Stomach (tissue), 9 donors: ENCODE data around the gene CD300E. TPM values are rescaled to one million over a fixed set of nuclear protein-coding genes. Genes with fewer than 3 reads are reported as not detected.

Source experiments
- DNase-seq, 2 donors: peaks; one replicate each; pipeline versions ENCODE4 v3.0.0 to v3.0.0-alpha.2; 2013 to 2019
- H3K27ac ChIP-seq, 5 donors: fragments of 200-600 bp in 4 of 5; sonication (generic) in 4 of 5; one replicate each; pipeline ENCODE4 v1.5.1; 2013 to 2019; ENCODE audit warnings: mild to moderate bottlenecking in 1 of 5, moderate library complexity in 1 of 5
- H3K27me3 ChIP-seq, 3 donors: fragments of 200-600 bp; sonication (generic); one replicate each; pipeline ENCODE4 v1.5.1; 2017 to 2019; ENCODE audit warnings: mixed run types in 1 of 3
- H3K36me3 ChIP-seq, 4 donors: fragments of 200-600 bp; sonication (generic); 1 replicate in 3 of 4; 2 replicates in 1 of 4; pipeline ENCODE4 v1.5.1; 2016 to 2019
- H3K4me1 ChIP-seq, 4 donors: fragments of 200-600 bp; sonication (generic); one replicate each; pipeline ENCODE4 v1.5.1; 2016 to 2019
- H3K4me3 ChIP-seq, 4 donors: fragments of 200-600 bp; sonication (generic) in 3 of 4; one replicate each; pipeline ENCODE4 v1.5.1; 2016 to 2019; ENCODE audit warnings: mild to moderate bottlenecking in 1 of 4
- H3K9me3 ChIP-seq, 4 donors: fragments of 200-600 bp; sonication (generic); one replicate each; pipeline ENCODE4 v1.5.1; 2016 to 2019
- EP300 ChIP-seq: sonication (generic); formaldehyde crosslinking; IDR thresholded peaks from one replicate; pipeline ENCODE4 v1.6.1; 2017; ENCODE audit warnings: antibody characterized with exemption
- POLR2A ChIP-seq, 4 donors: fragments of 450-650 bp; IDR thresholded peaks; one replicate each; pipeline ENCODE4 v1.6.1; 2016; ENCODE audit warnings: antibody characterized with exemption in 4 of 4, control low read depth in 2 of 4, mild to moderate bottlenecking in 1 of 4, moderate library complexity in 1 of 4
- POLR2AphosphoS5 ChIP-seq, 3 donors: sonication (generic); formaldehyde crosslinking; IDR thresholded peaks; one replicate each; pipeline ENCODE4 v1.6.1; 2016; ENCODE audit warnings: antibody characterized with exemption in 3 of 3
- WGBS, 5 donors: extraction: QIAGEN DNeasy Blood & Tissue Kit in 3 of 5; methylation state at CpG; one replicate each; pipeline versions ENCODE4 v1.1.5 to v1.1.7; 2013 to 2018; 5-methylcytosine and 5-hydroxymethylcytosine counted together
- intact Hi-C: fragments of 100-400 bp; cut with DNase I; formaldehyde crosslinking; loops from one replicate; pipeline ENCODE4 v1.15.1; 2023; ENCODE audit warnings: low total_unique reads
- polyA plus RNA-seq, 3 donors: library from polyadenylated mRNA; stranded (reverse); fragments of 200-250 nt; gene quantifications; one replicate each; pipeline ENCODE4 v1.2.3, GENCODE V29; 2013
- total RNA-seq, 5 donors: library from RNA; depleted of rRNA; stranded (reverse); fragments of >200 nt; gene quantifications; one replicate each; pipeline versions ENCODE4 v1.1.0 to v1.2.3, GENCODE V29; 2014 to 2016
- TF ChIP-seq, protein P1 (sequence below), 7 experiments: fragments of 450-650 bp in 4 of 7; fragments of 200-600 bp in 3 of 7; sonication (generic) in 3 of 7; IDR thresholded peaks; one replicate each; pipeline ENCODE4 v1.5.1; 2016 to 2019; ENCODE audit warnings: antibody characterized with exemption in 7 of 7, control low read depth in 2 of 7, mild to moderate bottlenecking in 1 of 7
- donor health status: healthy with polysubstance abuse.
- donor health status: Bipolar disorder and iron deficiency.
- donor health status: healthy.

The CD300E gene
- total and polyA plus RNA-seq, 8 donors: 0.15 to 7.6 (median 0.37) TPM; not detected in 3

DNA sequence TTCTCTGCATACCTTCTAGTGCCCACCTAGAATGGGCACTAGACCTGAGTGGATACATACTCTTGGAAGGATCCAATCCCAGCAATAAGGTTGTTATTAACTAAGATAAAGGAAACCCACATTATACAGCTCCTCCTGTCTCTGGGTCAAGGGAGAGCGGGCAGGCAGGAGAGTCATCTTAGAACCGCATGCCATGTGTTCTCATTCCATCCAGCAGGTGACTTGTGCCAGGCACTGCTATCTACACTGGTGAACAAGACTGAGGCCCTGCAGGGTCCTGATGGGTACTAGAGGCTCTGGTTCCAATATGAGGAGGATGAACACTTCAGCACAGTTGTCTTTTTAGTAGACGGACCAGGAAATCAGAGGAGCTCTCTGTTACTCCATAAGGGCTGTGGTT is 50.4 kb downstream of the CD300E start:
- intact Hi-C loops: no loop called here
- 76 to 87% (median 78%) methylated on average over 3 of the region's 3 CpGs for WGBS, 5 donors
- H3K4me1 ChIP-seq: peaks cover 0 to 17% (median 0%) of the 10 kb centered on the region in 4 donors
- no peaks in the 10 kb centered on the region for H3K36me3 ChIP-seq
- H3K4me3 ChIP-seq: no peak overlapping the region
- H3K9me3 ChIP-seq: peaks cover 0 to 6% (median 0%) of the 10 kb centered on the region in 4 donors
- DNase-seq: no peak
- no peak for TF ChIP-seq POLR2AphosphoS5 (IDR thresholded peaks at IDR 0.05)
- TF ChIP-seq, protein P1, sequence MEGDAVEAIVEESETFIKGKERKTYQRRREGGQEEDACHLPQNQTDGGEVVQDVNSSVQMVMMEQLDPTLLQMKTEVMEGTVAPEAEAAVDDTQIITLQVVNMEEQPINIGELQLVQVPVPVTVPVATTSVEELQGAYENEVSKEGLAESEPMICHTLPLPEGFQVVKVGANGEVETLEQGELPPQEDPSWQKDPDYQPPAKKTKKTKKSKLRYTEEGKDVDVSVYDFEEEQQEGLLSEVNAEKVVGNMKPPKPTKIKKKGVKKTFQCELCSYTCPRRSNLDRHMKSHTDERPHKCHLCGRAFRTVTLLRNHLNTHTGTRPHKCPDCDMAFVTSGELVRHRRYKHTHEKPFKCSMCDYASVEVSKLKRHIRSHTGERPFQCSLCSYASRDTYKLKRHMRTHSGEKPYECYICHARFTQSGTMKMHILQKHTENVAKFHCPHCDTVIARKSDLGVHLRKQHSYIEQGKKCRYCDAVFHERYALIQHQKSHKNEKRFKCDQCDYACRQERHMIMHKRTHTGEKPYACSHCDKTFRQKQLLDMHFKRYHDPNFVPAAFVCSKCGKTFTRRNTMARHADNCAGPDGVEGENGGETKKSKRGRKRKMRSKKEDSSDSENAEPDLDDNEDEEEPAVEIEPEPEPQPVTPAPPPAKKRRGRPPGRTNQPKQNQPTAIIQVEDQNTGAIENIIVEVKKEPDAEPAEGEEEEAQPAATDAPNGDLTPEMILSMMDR (IDR thresholded peaks at IDR 0.05): no peak
- TF ChIP-seq EP300: no peak
- no peak for TF ChIP-seq POLR2A (IDR thresholded peaks at IDR 0.05)
- no peak overlapping the region for H3K27ac ChIP-seq
- H3K27me3 ChIP-seq: peaks cover 0 to 6% (median 0%) of the 10 kb centered on the region in 3 donors

DNA sequence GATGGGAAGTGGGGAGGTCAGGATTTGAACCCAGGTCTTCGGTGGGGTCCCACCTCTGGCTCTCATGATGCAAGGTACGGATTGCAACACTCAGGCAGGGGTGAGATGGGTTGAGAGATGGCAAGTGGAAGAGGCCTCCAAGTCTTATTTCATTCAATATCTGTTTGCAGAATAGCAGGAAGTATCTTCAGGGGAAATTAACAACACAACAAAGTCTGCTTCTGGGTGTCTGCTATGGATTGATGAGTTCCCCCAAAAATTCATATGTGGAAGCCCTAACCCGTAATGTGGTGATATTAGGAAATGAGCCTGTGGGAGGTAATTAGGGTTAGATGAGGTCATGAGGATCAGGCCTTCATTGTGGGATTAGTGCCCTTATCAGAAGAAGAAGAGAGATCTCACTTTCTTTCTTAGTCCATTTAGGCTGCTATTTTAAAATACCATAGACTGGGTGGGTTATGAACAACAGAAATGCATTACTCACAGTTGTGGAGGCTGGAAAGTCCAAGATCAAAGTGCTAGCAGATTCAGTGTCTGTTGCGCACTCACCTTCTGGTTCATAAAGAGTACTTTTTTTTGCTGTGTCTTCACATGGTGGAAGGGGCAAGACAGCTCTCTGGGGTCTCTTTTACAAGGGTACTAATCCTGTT is 51.8 kb downstream of the CD300E start:
- TF ChIP-seq, protein P1 (IDR thresholded peaks at IDR 0.05): no peak
- TF ChIP-seq EP300 (no peak), POLR2A (IDR thresholded peaks at IDR 0.05) (no peak), POLR2AphosphoS5 (IDR thresholded peaks at IDR 0.05) (no peak)
- DNase-seq: no peak
- intact Hi-C loops: no loop called here
- Histone ChIP-seq H3K36me3 (no peaks in the 10 kb centered on the region), H3K27ac (no peak overlapping the region), H3K4me3 (no peak overlapping the region), H3K4me1 (peaks cover 0 to 17% (median 0%) of the 10 kb centered on the region in 4 donors), H3K27me3 (peaks cover 0 to 6% (median 0%) of the 10 kb centered on the region in 3 donors), H3K9me3 (peaks cover 0 to 6% (median 0%) of the 10 kb centered on the region in 4 donors)
- 67 to 82% (median 75%) methylated on average over 4 of the region's 4 CpGs for WGBS, 5 donors

DNA sequence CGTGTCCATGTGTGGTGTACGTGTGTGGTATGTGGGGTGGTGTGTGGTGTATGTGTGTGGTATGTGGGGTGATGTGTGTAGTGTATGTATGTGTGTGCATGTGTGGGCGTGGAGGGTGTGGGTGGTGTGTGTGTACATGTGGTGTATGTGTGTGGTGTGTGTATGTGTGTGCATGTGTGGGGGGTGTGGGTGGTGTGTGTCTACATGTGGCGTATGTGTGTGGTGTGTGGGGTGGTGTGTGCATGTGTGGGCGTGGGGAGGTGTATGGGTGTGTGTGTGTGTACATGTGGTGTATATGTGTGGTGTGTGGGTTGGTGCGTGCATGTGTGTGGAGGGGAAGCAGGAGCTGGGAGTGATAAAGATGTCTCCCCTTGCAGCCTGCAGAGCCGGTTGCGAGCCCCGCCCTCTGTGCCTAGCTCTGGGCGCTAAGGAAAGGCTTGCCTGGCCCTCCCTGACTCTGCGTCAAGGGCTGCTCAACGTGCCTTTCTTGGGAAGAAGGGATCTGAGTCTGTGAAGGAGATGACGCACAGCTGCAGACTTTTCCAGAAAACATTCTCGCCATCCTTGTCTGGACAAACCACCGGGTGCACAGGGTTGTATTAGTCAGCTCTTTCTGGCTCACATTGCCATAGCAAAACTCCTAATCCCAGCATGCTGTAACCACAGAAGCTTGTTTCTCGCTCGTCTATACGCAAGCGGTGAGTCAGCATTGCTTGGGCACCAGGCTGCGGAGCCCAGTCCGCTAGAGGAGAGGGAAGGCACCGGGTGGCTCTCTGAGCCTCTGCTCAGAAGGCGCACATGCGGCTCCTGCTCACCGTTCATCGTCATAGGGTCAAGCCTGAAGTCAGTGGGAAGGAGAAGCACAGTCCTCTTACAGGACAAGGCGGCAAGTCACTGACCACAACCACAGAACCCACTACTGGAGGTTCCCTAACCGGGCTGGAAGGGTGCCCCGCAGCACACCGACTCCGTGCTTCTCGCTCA is 54.2 kb downstream of the CD300E start:
- H3K27me3 ChIP-seq: peaks cover 0 to 15% (median 0%) of the 10 kb centered on the region in 3 donors
- 56 to 62% (median 59%) methylated on average over 27 to 32 of the region's 32 CpGs for WGBS, 5 donors
- H3K4me3 ChIP-seq: no peak overlapping the region
- H3K36me3 ChIP-seq: no peaks in the 10 kb centered on the region
- TF ChIP-seq EP300 (no peak), POLR2A (IDR thresholded peaks at IDR 0.05) (no peak), POLR2AphosphoS5 (IDR thresholded peaks at IDR 0.05) (peak in 1 of 3 donors; percentile 73)
- TF ChIP-seq, protein P1 (IDR thresholded peaks at IDR 0.05): no peak
- intact Hi-C loops: no loop called here
- H3K9me3 ChIP-seq: peaks cover 0 to 6% (median 0%) of the 10 kb centered on the region in 4 donors
- peak overlapping the region in 4 of 5 donors; percentile 10 to 67 (median 30) for H3K27ac ChIP-seq
- DNase-seq: peak; percentile 35 to 49
- H3K4me1 ChIP-seq: peaks cover 0 to 17% (median 0%) of the 10 kb centered on the region in 4 donors

DNA sequence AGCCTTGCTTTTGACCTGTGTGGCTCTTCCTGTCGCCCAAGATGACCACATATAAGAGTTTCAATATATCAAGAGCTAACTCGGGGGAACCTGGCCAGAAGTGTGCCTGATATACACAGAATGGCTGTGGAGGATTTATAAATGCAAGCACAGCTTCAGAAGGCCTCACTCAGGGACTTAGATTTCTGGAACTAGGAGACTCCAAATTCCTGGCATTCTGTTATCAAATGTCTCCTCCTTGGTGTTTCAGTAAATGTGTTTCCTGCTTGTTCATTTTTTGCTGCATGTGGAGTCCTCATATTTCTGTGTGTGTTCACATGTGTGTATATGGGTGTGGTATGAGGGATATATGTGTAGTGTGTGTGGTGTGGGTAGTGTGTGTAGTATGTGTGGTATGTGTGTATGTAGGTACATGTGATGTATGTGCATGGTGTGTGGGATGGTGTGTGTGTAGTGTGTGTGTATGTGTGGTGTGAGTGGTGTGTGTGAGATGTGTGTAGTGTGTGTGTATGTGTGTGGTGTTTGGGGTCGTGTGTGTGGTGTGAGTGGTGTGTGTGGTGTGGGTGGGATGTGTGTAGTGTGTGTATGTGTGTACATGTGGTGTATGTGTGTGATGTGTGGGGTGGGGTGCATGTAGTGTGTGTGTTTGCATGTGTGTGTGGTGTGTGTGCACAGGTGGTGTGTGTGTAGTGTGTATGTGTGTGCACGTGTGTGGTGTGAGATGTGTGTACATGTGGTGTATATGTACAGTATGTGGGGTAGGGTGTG is 55.2 kb downstream of the CD300E start:
- Histone ChIP-seq H3K27ac (no peak overlapping the region), H3K27me3 (peaks cover 0 to 22% (median 0%) of the 10 kb centered on the region in 3 donors), H3K4me3 (no peak overlapping the region), H3K9me3 (peaks cover 0 to 6% (median 0%) of the 10 kb centered on the region in 4 donors), H3K36me3 (no peaks in the 10 kb centered on the region), H3K4me1 (peaks cover 0 to 17% (median 0%) of the 10 kb centered on the region in 4 donors)
- TF ChIP-seq POLR2AphosphoS5 (IDR thresholded peaks at IDR 0.05): no peak
- TF ChIP-seq EP300: no peak
- no peak for TF ChIP-seq POLR2A (IDR thresholded peaks at IDR 0.05)
- TF ChIP-seq, protein P1 (IDR thresholded peaks at IDR 0.05): no peak
- 63 to 75% (median 69%) methylated on average over 4 of the region's 4 CpGs for WGBS, 5 donors
- intact Hi-C loops: no loop called here
- no peak for DNase-seq
